Measurements from ENCODE around the gene C2orf42.
"Not testable (repeated sequence)": the region's sequence is repeated elsewhere in the genome, so short reads cannot be mapped to it uniquely, and the experiment has no call there.

The C2orf42 gene

DNA sequence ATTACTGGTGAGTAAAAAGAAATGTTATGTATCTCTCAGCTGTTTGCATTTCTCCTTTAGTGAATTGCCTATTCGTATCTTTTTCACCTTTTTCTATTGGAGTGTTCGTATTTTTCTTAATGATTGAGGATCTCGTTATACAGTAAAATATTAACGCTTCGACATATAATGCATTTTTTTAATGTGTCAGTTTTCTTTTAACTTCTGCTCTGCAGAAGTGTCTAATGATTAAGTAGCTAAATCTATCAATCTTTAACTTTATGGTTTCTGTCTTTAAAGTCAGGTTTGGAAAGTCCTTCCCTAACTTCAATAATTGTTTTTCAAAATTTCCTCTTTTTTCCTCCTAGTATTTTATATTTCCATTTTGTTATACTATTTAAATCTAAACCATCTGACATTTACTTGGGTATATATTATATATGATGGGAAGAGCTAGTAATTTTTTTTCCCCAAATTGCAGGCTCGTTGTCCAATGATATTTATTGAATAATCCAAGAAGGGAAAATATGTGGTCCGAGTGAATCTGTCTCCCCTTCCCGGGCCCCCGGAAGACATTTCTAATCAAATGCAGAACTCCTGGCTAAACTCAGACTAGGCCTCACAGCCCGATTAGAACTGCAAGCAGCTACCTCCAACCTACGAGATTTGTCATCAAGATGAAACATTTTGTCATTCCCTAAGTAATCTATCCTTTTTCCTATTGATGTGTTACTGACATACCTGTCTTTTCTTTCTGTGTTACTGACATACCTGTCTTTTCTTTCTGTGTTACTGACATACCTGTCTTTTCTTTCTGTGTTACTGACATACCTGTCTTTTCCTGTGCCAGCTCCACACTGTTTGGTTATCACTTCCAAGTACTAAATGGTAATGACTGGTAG is 86.3 kb downstream of the C2orf42 start:
- DNase-seq (ENCODE audit: low read depth, low spot score), result no peak

DNA sequence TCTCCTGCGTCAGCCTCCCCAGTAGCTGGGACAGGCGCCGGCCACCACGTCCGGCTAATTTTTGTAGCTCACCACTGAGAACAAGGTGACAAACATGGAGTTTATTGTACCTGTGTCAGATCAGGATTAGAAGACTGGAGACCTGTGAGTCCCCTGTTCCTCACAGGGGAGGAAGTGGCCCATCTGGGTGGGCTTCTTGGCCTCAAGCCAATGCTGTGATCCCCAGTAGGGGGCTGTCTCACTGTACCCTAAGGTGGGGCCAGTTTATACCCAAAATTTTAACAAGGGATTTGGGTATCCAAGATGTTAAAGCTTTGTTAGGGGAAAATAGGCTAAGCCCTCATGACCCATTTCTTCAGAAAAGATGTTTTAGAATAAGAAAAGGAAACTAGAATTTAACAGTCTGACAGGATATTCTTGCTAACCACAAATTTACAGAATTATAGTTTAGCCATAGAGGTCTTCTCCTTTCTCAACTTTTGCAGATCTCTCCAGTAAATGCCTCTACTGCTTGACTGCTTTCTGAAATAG is 87.2 kb downstream of the C2orf42 start:
- DNase-seq (ENCODE audit: low read depth, low spot score), result no peak

GRCh38 chr2:70102323-70102905 is 88.4 kb downstream of the C2orf42 start:
- DNase-seq (ENCODE audit: low read depth, low spot score), result not testable (repeated sequence)

- not testable (repeated sequence) for DNase-seq (ENCODE audit: low read depth, low spot score)
Observed at GRCh38 chr2:70101686-70102085, 89.1 kb downstream of the C2orf42 start.

GRCh38 chr2:70101174-70101573 is 89.6 kb downstream of the C2orf42 start:
- DNase-seq (ENCODE audit: low read depth, low spot score), result no peak
